ENCODE results near the gene CFAP100.

CFAP100 gene

DNA sequence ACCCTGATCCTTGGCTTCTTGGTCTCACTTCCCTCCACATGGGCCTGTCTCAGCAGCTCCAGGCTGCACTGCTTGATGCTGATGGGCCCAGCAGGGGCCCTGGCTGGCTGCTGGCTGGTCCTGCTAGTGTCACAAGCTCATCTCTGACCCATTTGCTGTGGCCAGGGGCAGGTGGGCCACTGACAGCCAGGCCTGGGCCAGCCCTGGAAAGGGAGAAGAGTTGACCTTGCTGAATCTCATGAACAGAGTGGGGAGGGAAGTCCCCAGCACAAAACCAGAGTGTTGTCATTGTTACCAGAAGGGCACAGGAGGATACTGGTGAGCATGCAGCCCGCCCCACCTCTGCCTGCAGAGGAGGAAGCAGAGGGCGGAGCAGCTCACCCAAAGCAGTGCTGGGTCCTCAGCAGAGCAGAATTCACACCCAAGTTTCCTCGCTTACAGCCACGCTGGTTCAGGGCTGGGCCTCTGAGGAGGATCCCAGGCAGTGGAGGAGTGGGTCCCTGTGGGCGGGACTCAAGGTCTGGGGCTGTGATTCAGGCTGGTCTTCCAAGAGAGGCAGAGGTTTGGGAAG, 29.9 kb upstream of the CFAP100 start:
- TF ChIP-seq CEBPB (IDR thresholded peaks at IDR 0.05), result no peak
- TF ChIP-seq TEAD4 (IDR thresholded peaks at IDR 0.05), result no peak
- no peak for TF ChIP-seq TCF12 (IDR thresholded peaks at IDR 0.05; ENCODE audit: low read depth)
- no peak for TF ChIP-seq CREB1 (IDR thresholded peaks at IDR 0.05; ENCODE audit: low read depth)
- TF ChIP-seq, protein P1, sequence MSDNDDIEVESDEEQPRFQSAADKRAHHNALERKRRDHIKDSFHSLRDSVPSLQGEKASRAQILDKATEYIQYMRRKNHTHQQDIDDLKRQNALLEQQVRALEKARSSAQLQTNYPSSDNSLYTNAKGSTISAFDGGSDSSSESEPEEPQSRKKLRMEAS (IDR thresholded peaks at IDR 0.05), result no peak
- TF ChIP-seq, protein P2, sequence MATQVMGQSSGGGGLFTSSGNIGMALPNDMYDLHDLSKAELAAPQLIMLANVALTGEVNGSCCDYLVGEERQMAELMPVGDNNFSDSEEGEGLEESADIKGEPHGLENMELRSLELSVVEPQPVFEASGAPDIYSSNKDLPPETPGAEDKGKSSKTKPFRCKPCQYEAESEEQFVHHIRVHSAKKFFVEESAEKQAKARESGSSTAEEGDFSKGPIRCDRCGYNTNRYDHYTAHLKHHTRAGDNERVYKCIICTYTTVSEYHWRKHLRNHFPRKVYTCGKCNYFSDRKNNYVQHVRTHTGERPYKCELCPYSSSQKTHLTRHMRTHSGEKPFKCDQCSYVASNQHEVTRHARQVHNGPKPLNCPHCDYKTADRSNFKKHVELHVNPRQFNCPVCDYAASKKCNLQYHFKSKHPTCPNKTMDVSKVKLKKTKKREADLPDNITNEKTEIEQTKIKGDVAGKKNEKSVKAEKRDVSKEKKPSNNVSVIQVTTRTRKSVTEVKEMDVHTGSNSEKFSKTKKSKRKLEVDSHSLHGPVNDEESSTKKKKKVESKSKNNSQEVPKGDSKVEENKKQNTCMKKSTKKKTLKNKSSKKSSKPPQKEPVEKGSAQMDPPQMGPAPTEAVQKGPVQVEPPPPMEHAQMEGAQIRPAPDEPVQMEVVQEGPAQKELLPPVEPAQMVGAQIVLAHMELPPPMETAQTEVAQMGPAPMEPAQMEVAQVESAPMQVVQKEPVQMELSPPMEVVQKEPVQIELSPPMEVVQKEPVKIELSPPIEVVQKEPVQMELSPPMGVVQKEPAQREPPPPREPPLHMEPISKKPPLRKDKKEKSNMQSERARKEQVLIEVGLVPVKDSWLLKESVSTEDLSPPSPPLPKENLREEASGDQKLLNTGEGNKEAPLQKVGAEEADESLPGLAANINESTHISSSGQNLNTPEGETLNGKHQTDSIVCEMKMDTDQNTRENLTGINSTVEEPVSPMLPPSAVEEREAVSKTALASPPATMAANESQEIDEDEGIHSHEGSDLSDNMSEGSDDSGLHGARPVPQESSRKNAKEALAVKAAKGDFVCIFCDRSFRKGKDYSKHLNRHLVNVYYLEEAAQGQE (IDR thresholded peaks at IDR 0.05; ENCODE audit: low read depth), result no peak
- no peak for TF ChIP-seq FOXM1 (IDR thresholded peaks at IDR 0.05; ENCODE audit: borderline replicate concordance, low read depth)
- TF ChIP-seq, protein P3, sequence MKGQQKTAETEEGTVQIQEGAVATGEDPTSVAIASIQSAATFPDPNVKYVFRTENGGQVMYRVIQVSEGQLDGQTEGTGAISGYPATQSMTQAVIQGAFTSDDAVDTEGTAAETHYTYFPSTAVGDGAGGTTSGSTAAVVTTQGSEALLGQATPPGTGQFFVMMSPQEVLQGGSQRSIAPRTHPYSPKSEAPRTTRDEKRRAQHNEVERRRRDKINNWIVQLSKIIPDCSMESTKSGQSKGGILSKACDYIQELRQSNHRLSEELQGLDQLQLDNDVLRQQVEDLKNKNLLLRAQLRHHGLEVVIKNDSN (IDR thresholded peaks at IDR 0.05), result no peak
- no peak for TF ChIP-seq EGR1 (IDR thresholded peaks at IDR 0.05)
- no peak for TF ChIP-seq ZBTB7A (IDR thresholded peaks at IDR 0.05; ENCODE audit: low read depth)
- no peak for TF ChIP-seq TAF1 (IDR thresholded peaks at IDR 0.05; ENCODE audit: low read depth)
- TF ChIP-seq NFIC (IDR thresholded peaks at IDR 0.05), result no peak
- TF ChIP-seq EP300 (IDR thresholded peaks at IDR 0.05; ENCODE audit: borderline replicate concordance), result no peak
- TF ChIP-seq RAD21 (IDR thresholded peaks at IDR 0.05; ENCODE audit: low read depth), result no peak
- TF ChIP-seq YY1 (IDR thresholded peaks at IDR 0.05; ENCODE audit: low read depth), result no peak

DNA sequence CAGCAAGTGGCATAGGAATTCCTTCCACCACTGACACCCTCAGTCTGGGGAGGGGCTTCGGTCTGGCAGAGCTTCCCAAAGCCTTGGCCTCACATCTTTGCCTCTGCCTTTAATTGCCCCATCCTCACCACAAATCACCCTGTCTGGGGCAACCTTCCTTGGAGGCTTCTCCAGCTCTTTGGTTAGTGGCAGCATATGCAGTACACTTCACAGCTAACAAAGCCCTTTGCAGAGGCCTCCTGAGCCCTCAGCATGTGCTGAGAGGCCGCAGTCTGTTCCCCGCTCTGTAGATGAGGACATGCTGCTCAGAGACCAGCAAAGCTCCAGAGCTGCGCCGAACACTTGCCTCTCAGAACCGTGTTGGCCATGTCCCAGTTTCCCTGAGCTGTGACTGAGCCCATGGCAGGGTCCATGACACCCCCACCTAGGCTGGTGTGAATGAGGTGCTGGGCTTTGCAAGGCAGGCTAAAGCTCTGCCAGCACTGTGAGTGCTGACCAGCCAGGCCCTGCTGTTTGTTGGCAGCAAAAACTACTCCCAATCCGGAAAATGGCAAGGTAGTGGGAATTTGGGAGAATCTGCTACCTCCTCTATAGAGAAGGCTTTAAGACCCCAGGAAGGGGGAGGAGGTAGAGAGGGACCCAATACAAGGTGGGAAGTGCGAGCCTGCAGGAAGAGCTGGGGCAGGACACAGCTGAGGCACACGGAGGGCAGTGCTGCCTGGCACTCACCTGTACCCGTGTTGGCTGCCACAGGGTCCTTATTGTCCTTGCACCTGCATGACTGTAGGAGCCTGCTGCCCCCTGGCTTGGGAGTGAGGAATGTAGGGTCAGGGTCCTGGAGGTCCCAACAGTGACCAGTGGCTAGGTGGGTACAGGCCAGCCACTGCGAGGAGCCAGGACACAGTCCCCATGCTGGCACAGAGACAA, 29.1 kb upstream of the CFAP100 start:
- peak; percentile 32 for TF ChIP-seq RAD21 (IDR thresholded peaks at IDR 0.05; ENCODE audit: low read depth)
- TF ChIP-seq, protein P2 (IDR thresholded peaks at IDR 0.05; ENCODE audit: low read depth), result no peak

DNA sequence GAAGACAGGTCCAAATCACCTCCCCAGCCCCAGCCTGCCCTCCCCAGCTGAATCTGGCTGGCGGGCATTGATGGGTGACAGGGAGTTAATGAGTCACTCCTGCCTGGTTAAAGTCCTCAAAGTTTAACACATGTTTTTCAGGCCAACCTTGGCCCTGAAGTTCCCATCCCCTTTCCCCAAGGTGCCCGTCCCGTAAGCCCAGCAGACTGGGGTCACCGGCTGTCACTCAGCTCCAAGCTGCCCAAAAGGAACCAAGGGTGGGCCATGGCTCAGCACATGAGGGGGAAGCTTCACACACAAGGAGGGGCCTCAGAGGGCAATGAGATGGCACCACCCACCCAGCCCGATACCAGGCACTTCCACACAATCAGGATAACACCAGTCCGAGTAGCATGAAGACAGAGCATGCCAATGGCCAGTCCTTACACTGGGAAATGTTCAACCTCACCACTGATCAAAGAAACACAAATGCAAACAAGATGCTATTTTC, 27.3 kb upstream of the CFAP100 start:
- TF ChIP-seq EGR1 (IDR thresholded peaks at IDR 0.05), result no peak

DNA sequence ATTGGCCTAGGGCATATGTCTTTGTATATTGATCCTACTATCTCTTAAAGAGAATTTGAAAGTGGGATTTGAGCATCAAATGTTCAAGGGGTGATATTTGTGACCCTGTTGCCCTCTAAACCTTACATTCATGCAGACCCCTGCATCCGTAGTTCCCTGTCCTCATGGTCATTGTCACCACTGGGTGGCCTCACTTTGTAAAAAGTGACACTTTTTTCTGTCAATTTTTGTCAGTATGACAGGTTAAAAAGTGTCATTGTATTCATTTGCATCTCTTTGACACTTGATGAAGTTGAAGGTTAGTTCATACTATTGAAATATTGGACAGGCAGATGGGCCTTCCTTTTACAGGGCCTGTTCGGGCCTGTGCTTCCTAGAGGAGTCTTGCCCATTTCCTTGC, 25.2 kb upstream of the CFAP100 start:
- TF ChIP-seq, protein P1 (IDR thresholded peaks at IDR 0.05), result no peak
- TF ChIP-seq RAD21 (IDR thresholded peaks at IDR 0.05; ENCODE audit: low read depth) (no peak), CREB1 (IDR thresholded peaks at IDR 0.05; ENCODE audit: low read depth) (no peak), TAF1 (IDR thresholded peaks at IDR 0.05; ENCODE audit: low read depth) (no peak), NFIC (IDR thresholded peaks at IDR 0.05) (no peak), FOXM1 (IDR thresholded peaks at IDR 0.05; ENCODE audit: borderline replicate concordance, low read depth) (no peak), YY1 (IDR thresholded peaks at IDR 0.05; ENCODE audit: low read depth) (no peak), TEAD4 (IDR thresholded peaks at IDR 0.05) (no peak), CEBPB (IDR thresholded peaks at IDR 0.05) (no peak), ZBTB7A (IDR thresholded peaks at IDR 0.05; ENCODE audit: low read depth) (no peak), TCF12 (IDR thresholded peaks at IDR 0.05; ENCODE audit: low read depth) (no peak), EGR1 (IDR thresholded peaks at IDR 0.05) (no peak), EP300 (IDR thresholded peaks at IDR 0.05; ENCODE audit: borderline replicate concordance) (no peak)
- TF ChIP-seq, protein P2 (IDR thresholded peaks at IDR 0.05; ENCODE audit: low read depth), result no peak
- TF ChIP-seq, protein P3 (IDR thresholded peaks at IDR 0.05), result no peak

Data from Ishikawa (cell line).